Esophagus muscularis mucosa (tissue), 3 donors: ENCODE results near the gene CCDC124.

Experiments
- POLR2A ChIP-seq: fragments of 450-650 bp; IDR thresholded peaks from one replicate; pipeline ENCODE4 v1.6.1; 2017; ENCODE audit warnings: antibody characterized with exemption, moderate library complexity, mild to moderate bottlenecking, low read depth
- TF ChIP-seq, protein P1 (sequence below), 3 experiments: fragments of 200-600 bp in 2 of 3; fragments of 450-650 bp in 1 of 3; sonication (generic) in 2 of 3; IDR thresholded peaks; one replicate each; pipeline ENCODE4 v1.5.1; 2017 to 2019; ENCODE audit warnings: antibody characterized with exemption in 3 of 3, mild to moderate bottlenecking in 2 of 3, moderate library complexity in 1 of 3

DNA sequence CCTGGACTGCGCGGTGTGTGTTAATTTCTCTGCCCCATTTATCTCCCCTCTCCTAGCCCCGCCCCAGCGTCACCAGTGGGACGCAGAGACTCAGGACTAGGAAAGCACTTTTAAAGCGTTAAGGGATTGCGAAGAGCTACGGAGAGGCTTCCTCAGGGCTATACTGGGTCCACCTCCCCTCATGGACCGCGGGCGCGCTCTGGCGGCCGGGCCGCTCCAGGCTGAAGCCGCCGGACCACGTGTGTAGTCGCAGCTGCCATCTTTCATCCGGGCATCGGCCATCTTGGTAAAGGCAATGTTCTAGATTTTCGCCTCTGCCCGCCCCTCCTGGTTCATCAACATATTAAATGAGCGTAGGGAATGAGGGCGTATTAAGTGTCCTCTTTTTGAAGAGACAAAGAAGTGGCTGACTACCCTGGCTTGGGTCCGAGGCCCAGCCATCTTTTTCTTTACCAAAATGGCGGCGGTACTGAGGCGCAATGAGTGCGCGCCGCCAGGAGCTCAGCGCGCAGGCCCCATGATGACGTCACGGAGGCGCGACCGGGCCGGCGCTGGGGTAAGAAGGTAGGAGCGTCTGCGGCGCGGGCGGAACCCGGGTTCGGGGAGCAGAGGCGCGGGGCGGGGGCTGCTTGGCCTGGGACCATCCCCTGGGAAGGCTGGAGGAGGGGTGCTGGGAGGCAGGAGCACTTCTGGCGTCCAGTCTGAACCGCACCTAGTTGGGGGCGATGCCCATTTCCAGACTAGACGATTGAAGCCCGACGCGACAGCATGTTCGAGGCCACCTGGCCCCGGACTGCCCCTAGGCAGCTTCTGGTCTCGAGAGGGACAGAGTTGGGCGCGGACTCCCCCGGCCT, at the start of gene CCDC124:
- TF ChIP-seq, protein P1, sequence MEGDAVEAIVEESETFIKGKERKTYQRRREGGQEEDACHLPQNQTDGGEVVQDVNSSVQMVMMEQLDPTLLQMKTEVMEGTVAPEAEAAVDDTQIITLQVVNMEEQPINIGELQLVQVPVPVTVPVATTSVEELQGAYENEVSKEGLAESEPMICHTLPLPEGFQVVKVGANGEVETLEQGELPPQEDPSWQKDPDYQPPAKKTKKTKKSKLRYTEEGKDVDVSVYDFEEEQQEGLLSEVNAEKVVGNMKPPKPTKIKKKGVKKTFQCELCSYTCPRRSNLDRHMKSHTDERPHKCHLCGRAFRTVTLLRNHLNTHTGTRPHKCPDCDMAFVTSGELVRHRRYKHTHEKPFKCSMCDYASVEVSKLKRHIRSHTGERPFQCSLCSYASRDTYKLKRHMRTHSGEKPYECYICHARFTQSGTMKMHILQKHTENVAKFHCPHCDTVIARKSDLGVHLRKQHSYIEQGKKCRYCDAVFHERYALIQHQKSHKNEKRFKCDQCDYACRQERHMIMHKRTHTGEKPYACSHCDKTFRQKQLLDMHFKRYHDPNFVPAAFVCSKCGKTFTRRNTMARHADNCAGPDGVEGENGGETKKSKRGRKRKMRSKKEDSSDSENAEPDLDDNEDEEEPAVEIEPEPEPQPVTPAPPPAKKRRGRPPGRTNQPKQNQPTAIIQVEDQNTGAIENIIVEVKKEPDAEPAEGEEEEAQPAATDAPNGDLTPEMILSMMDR (IDR thresholded peaks at IDR 0.05), result peak; percentile 70 to 89 (median 73)
- peak; percentile 84 for TF ChIP-seq POLR2A
